ENCODE data around the gene CRADD.
A peak's percentile ranks its signal among the peaks of the same experiment; 100 is the strongest.

The CRADD gene

DNA sequence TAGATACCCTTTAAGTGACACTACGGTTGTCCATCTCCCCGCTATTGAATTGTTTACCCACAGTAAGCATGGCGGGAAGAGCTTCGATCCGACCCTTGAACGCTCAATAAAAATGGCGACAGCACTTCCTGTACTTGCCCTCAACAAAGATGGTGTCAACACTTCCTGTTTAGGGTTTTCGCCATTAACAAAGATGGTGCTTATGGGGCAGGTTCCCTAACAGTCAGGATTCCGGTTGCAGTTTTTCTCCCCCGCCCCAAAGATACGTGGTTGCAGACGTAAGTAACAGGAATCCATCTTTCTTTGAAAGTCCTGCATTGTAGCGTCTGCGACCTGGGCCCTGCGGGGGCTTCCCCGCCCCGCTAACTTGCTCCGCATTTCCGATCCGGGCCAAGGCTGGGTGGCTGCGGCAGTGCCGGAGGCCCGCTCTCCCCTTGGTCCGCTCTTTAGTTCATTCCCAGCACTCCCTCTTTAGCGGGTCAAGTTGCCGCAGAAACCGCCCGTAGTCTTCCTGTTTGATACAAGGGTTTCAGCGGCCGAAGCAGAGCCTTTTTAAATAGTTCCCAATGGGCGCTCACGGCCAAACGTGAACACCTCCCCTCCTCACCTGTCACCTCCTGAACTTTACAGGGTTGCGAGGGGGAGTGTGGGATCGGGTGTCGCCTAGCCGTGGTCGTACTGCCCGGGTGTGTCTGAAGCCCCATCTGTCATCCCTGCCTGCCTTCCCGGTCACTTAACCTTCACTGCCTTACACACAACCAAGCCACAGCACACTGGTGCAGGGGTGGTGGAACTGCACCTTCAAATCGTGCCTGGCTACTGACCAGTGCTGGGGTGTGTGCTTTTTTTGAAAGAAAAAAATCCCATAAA lies at the start of gene CRADD:
TSS of gene CRADD (plus strand) at position 181 of the 870 bp plus-strand sequence.
- Histone ChIP-seq H3K27ac (peak within 1 kb of the TSS; percentile 94), H3K27me3 (replicated peaks) (no peaks in the 10 kb centered on the region), H3K4me3 (ENCODE audit: low read depth, low read length) (peak within 1 kb of the TSS; percentile 75), H3K36me3 (replicated peaks) (no peaks in the 10 kb centered on the region)
- in situ Hi-C loops (cut with HindIII; ENCODE audit: low pct_ligation_motif_present, low sequenced_read_pairs) = no loop called here
- TF ChIP-seq, protein P1, sequence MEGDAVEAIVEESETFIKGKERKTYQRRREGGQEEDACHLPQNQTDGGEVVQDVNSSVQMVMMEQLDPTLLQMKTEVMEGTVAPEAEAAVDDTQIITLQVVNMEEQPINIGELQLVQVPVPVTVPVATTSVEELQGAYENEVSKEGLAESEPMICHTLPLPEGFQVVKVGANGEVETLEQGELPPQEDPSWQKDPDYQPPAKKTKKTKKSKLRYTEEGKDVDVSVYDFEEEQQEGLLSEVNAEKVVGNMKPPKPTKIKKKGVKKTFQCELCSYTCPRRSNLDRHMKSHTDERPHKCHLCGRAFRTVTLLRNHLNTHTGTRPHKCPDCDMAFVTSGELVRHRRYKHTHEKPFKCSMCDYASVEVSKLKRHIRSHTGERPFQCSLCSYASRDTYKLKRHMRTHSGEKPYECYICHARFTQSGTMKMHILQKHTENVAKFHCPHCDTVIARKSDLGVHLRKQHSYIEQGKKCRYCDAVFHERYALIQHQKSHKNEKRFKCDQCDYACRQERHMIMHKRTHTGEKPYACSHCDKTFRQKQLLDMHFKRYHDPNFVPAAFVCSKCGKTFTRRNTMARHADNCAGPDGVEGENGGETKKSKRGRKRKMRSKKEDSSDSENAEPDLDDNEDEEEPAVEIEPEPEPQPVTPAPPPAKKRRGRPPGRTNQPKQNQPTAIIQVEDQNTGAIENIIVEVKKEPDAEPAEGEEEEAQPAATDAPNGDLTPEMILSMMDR (IDR thresholded peaks at IDR 0.05; ENCODE audit: low read depth, low read length, missing control alignments) = peak; percentile 21
- DNase-seq = peak; percentile 94

DNA sequence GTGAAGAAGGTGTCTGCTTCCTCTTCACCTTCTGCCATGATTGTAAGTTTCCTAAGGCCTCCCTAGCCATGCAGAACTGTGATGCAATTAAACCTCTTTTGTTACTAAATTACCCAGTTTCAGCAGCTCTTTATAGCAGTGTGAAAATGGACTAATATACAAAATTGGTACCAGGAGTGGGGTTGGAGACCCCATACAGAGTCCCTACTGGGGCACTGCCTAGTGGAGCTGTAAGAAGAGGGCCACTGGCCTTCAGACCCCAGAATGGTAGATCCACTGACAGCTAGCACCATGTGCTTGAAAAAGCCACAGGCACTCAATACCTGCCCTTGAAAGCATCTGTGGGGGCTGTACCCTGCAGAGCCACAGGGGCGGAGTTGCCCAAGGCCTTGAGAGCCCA lies 44.8 kb upstream of the CRADD start:
- TF ChIP-seq, protein P1 (IDR thresholded peaks at IDR 0.05; ENCODE audit: low read depth, low read length, missing control alignments) = no peak
- H3K36me3 ChIP-seq (replicated peaks) = no peaks in the 10 kb centered on the region
- no peak for DNase-seq
- H3K27me3 ChIP-seq (replicated peaks) = no peaks in the 10 kb centered on the region
- no peak overlapping the region for H3K4me3 ChIP-seq (ENCODE audit: low read depth, low read length)
- H3K27ac ChIP-seq = no peak overlapping the region
- in situ Hi-C loops (cut with HindIII; ENCODE audit: low pct_ligation_motif_present, low sequenced_read_pairs) = no loop called here

DNA sequence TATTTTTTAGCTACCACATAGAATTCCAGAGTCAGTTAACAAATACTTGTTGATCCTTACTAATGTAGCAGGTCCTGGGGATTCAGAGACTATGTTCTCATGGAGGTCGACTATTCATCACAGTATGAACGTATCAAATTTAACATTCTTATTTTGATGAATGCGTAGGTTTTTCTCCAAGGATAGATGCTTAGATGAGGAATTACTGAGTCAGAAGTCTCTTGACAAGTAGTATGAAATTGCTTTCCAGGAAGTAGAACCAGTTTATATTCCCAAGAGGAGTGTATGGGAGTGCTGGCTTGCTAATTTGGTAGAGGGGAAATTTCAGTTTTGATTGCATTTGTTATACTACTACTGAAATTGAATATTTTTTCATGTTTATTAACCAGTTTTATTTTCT lies 42.8 kb upstream of the CRADD start:
- TF ChIP-seq, protein P1 (IDR thresholded peaks at IDR 0.05; ENCODE audit: low read depth, low read length, missing control alignments) = no peak
- DNase-seq = no peak
- Histone ChIP-seq H3K4me3 (ENCODE audit: low read depth, low read length) (no peak overlapping the region), H3K36me3 (replicated peaks) (no peaks in the 10 kb centered on the region), H3K27me3 (replicated peaks) (no peaks in the 10 kb centered on the region), H3K27ac (no peak overlapping the region)
- in situ Hi-C loops (cut with HindIII; ENCODE audit: low pct_ligation_motif_present, low sequenced_read_pairs) = no loop called here

DNA sequence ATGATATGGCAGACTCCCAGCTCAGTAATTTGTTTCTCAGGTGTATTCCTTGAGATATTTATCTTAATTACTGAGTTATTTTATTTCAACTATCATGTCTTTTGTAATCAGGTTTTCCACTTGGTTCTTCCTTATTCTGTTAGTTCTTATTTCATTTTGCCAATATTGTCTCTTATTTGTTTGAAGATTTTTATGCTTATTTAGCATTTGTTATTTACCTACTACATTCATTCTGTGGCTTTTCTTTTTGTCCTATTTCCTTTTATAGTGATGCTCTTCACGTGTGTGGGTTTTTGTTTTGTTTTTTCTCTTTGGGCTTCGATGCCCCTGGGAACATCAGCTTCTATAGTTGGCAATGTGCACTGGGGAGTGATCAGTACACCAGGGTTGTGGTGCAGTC lies 40.5 kb upstream of the CRADD start:
- TF ChIP-seq, protein P1 (IDR thresholded peaks at IDR 0.05; ENCODE audit: low read depth, low read length, missing control alignments) = no peak
- Histone ChIP-seq H3K36me3 (replicated peaks) (no peaks in the 10 kb centered on the region), H3K27me3 (replicated peaks) (no peaks in the 10 kb centered on the region), H3K4me3 (ENCODE audit: low read depth, low read length) (no peak overlapping the region), H3K27ac (no peak overlapping the region)
- in situ Hi-C loops (cut with HindIII; ENCODE audit: low pct_ligation_motif_present, low sequenced_read_pairs) = no loop called here
- no peak for DNase-seq

DNA sequence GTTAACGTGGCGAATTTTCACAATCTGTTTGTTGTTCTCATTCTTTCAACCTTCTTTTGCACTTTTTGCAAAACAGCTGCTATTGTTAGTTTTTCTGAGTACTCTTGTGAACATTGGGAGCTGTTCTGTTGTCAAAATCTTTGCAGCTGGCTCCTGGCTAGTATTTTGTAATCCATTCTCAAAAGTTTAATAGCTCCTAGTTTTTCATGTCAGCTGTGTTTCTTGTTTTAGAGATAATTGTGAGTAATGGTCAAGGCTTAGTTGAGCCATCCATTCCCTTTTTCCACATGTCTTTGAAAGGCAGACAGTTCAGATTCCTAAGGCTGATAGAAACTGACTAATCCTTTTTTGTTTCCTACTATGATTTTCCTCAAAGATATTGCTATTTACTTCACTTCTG lies 39.1 kb upstream of the CRADD start:
- DNase-seq = no peak
- H3K27ac ChIP-seq = no peak overlapping the region
- TF ChIP-seq, protein P1 (IDR thresholded peaks at IDR 0.05; ENCODE audit: low read depth, low read length, missing control alignments) = no peak

More for the DNA sequence above, 39.1 kb upstream of the CRADD start:
- Histone ChIP-seq H3K36me3 (replicated peaks) (no peaks in the 10 kb centered on the region), H3K4me3 (ENCODE audit: low read depth, low read length) (no peak overlapping the region), H3K27me3 (replicated peaks) (no peaks in the 10 kb centered on the region)
- in situ Hi-C loops (cut with HindIII; ENCODE audit: low pct_ligation_motif_present, low sequenced_read_pairs) = no loop called here

Data from brain microvascular endothelial cell (primary cell).